ENCODE data around the gene BCAM.
"Not testable (repeated sequence)": the region's sequence is repeated elsewhere in the genome, so short reads cannot be mapped to it uniquely, and the experiment has no call there.

The BCAM gene

GRCh38 chr19:44817725-44818465, 9.0 kb downstream of the BCAM start:
- DNase-seq (ENCODE audit: low read depth), result no peak

- no peak for DNase-seq (ENCODE audit: low read depth)
Measured at GRCh38 chr19:44818466-44819031, 9.6 kb downstream of the BCAM start.

- no peak for DNase-seq (ENCODE audit: low read depth)
Measured at GRCh38 chr19:44819246-44819832, 10.4 kb downstream of the BCAM start.

GRCh38 chr19:44820648-44821609, 12.0 kb downstream of the BCAM start:
- DNase-seq (ENCODE audit: low read depth), result peak; percentile 16

- DNase-seq (ENCODE audit: low read depth), result no peak
Measured at GRCh38 chr19:44822177-44822576, 13.3 kb downstream of the BCAM start.

- no peak for DNase-seq (ENCODE audit: low read depth)
Measured at GRCh38 chr19:44822670-44823372, 13.9 kb downstream of the BCAM start.

DNA sequence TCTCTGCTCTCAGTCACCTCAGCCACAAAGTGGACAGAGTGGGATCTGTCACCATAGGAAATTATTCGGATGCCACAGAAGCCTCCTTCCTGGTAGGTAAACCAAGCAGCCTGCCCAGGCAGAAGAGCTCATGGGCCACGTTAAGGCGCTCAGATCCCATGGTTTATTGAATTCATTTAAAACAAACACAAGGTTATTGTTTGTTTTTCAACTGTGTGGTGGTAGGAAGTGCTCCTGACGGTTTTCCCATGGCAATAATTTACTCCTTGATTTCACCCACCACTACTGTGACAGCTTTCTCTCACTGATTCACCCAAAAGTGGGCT, 14.4 kb downstream of the BCAM start:
- DNase-seq (ENCODE audit: low read depth), result no peak

DNA sequence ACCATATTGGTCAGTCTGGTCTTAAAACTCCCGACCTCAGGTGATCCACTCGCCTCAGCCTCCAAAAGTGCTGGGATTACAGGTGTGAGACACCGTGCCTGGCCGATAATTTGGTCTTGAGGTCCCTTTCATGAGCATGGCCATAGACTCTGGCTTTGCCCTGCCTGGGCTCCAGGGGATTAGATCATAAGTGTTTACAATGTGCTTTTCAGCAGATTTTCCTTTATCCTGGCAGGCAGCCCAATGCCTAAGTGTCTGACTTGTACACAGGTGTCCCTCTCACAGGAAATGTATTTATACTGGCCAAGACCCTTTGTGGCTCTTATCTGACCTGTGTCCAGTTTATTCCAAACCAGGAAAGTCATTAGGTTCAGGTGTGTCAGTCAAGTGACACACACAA, 15.9 kb downstream of the BCAM start:
- no peak for DNase-seq (ENCODE audit: low read depth)

DNA sequence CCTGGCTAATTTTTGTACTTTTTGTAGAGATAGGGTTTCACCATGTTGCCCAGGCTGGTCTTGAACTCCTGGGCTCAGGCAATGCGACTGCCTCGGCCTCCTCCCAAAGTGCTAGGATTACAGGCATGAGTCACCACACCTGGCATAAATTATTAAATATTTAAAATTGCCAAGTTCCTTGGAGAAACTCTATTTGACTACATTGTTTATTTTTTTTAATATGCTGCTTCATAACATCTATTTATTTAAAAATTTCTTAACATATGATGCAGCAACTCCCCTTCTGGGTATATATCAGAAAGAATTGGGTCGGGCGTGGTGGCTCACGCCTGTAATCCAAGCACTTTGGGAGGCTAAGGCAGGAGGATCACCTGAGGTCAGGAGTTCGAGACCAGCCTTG, 24.0 kb downstream of the BCAM start:
- not testable (repeated sequence) for DNase-seq (ENCODE audit: low read depth)

- DNase-seq (ENCODE audit: low read depth), result not testable (repeated sequence)
Measured at GRCh38 chr19:44834399-44834798, 25.5 kb downstream of the BCAM start.

DNA sequence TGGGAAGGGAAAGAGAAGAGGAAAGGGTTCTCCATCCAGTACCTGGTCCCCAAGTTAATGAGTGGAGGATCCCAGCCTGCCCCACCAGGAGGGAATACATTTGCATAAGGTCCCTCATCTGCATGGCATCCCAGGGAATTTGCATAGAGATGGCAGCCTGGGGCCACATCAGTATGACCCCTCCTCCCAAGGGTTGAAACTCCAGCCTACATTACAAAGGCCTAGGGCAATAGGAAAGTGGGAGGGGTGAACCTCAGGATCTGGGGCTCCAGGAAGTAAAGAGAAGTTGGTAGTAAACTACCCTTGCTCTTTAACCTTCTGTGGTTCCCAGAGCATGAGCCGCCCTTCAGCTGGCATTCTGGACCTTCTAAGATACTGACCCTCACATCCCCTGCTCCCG, 30.4 kb downstream of the BCAM start:
- no peak for DNase-seq (ENCODE audit: low read depth)

DNA sequence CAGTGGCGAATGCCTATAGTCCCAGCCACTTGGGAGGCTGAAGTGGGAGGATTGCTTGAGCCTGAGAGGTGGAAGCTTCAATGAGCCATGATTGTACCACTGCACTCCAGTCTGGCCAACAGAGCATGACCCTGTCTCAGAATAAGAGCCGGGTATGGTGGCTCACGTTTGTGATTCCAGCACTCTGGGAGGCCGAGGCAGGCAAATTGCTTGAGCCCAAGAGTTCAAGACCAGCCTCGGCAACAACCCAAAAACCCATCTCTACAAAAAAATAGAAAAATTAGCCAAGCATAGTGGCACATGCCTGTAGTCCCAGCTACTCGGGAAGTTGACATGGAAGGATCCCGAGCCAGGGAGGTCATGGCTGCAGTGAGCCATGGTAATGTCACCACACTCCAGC, 31.9 kb downstream of the BCAM start:
- no peak for DNase-seq (ENCODE audit: low read depth)

DNA sequence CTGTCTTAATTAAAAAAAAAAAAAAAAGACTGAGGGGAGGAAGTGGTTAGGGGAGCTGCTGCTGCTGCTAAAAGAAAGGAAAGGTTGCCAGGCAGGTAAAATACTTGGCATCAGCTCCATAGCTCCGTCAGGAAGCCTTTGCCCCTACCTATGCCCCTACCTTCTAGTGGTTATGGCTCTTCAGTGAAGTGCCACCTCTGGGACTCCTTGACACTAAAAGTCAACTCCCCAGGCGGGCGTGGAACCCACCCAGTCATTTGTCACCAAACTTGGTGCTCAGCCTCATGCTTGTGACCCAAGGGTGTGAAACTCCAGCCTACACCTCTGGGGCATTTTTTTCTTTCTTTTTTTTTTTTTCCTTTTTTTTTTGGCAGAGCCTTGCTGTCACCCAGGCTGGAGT, 32.3 kb downstream of the BCAM start:
- DNase-seq (ENCODE audit: low read depth), result no peak

- no peak for DNase-seq (ENCODE audit: low read depth)
Measured at GRCh38 chr19:44845286-44845611, 36.3 kb downstream of the BCAM start.

DNA sequence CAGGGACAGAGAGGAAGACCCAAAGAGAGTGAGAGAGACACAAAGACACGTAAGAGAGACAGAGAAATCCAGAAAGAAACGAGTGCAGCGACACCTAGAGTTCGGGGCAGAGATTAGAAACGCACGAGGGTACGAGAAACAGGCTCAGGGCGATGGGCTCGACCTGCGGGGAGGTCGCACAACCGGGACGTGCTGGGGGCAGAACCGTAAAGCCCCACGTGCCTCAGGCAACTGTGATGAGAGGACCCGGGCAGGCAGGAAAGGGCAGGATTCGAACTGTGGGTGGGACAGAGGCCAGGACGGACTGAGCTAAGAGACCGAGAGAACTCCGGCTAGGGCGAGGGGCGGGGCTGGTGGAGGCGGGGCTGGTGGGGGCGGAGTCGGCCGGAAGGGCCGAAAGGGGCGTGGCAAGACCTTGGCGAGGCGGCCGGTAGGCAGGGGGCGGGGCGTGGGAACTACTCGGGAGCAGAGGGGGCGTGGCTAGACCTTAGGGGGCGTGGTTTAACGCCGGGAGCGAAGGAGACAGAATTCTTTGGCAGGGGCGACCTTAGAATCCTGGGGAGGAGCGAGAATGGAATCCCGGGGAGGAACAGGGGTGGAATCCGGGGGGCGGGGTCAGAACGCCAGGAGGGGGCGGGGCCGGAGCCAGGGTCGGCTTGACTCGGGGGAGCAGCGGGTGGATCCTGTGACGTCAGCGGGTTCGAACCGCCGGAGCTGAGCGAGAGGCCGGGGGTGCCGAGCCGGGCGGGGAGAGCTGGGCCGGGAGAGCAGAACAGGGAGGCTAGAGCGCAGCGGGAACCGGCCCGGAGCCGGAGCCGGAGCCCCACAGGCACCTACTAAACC, 36.9 kb downstream of the BCAM start, which contains the start of gene NECTIN2:
NECTIN2 (plus strand) TSS at position 686 of the 843 bp plus-strand sequence. CDS start 229 bp downstream, outside the sequence.
- peak; percentile 96 for DNase-seq (ENCODE audit: low read depth)

GRCh38 chr19:44846455-44847143, 37.7 kb downstream of the BCAM start:
- peak; percentile 57 for DNase-seq (ENCODE audit: low read depth)

DNA sequence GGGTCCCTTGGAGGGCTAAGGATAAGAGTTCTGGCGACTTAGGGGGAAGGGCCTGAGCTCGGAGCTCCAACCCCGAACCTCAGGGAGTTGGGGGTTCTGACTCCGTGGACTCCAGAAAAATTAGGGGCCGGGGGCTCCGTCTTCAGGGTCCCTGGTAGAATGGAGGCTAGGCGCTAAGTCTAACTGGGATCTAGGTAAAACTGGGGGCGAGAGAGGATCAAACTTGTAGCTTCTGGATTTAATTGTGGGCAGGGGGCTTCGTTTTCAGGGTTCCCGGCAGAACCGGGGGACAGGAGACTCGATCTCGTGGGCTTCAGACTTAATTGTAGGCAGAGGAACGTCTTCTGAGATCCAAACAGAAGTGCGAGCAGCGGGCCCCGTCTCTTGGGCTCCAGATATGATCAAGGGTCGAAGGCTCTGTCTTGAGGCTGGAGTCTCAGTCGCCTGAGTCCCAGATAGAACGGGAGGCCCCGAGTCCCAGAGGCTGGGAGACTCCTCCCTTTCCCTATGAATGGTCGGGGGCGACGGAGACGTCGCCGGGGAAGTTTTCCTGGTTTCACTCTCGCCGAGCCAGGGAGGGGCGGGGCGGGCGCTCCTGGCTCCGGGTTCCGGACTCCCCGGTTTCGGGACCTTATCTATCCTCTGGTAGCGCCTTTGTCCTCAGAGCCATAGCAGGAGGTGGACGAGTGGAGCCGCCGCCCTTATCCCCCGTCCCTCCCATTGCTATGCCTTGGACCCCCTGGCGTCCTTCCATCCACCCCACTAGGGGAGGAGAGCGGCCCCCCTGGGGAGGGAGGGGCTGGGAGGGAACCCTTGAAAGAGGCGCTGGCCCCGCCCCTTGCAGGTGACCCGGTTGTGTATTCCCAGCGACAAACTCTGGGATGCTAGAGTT, 38.5 kb downstream of the BCAM start:
- DNase-seq (ENCODE audit: low read depth), result peak; percentile 74

- peak; percentile 71 for DNase-seq (ENCODE audit: low read depth)
Measured at GRCh38 chr19:44848036-44848811, 39.3 kb downstream of the BCAM start.

All from amniotic epithelial cell (primary cell).